ENCODE data around the gene HNRNPA2B1.

GRCh38 chr7:26185131-26185843 is 15.3 kb downstream of the HNRNPA2B1 start:
- TF ChIP-seq CTCF (IDR thresholded peaks at IDR 0.05) (no peak), EP300 (IDR thresholded peaks at IDR 0.05) (no peak), POLR2A (IDR thresholded peaks at IDR 0.05) (no peak), POLR2AphosphoS5 (IDR thresholded peaks at IDR 0.05) (peak in 1 of 4 donors; percentile 2)

All from sigmoid colon (tissue), 4 donors.